ENCODE measurements around the gene EIF5B.

Gene EIF5B

DNA sequence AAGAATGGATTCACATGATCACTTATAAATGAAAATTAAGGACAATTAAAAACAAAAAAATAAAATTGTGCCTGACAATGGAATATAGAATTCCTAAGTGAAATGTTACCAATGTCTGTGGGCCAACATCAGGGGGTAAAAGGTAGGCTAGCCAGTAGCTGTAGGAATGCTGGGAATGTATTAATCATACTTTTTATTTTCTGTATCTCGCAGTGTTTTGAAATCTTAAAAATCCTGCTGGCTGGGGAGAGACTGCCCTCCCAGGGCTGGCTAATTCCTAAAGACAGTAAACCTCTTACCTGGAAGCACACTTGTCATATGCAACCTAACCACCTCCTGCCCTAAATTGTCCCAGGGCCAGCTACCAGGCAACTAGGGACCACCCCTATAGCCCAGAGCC lies 82.8 kb downstream of the EIF5B start:
- DNase-seq: no peak

- no peak for DNase-seq
Observed at GRCh38 chr2:99420751-99421299, 83.6 kb downstream of the EIF5B start.

DNA sequence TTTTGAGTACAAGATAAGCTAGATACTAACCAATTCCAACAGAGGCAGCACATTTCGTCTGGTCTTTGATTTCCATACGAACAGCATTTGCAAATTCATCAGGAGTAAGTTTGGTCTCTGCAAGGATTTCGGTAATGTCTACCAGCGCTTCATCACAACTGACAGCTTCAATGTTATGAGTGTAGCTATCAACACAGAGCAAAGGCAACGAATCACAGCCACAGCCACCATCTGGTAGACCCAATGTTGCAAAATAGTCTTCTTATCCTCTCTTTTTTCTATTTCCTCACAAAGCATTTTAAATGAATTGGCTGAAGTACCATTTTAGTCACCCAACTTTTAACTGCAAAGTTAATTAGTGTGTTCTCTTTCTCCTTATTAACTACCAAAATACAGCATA lies 84.3 kb downstream of the EIF5B start:
- DNase-seq: peak; percentile 75

DNA sequence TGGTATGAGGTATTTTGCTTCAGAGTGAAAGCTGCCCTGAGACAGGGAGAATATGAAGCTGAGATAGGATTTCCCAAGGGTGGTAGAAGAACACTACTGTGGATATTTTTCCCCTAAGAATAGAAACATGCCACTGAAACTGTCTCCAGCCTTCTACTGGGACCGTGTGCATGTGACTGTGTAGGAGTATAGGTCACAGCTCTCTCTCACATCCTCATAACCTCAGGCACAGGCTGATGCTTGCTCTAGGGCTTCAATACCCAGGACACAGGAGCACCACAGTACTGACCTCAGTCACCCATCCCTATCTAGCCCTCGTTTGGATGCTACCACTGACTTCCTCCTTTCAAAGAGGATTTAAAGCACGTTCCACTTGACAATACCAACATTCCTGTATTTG lies 85.4 kb downstream of the EIF5B start:
- peak; percentile 69 for DNase-seq

DNA sequence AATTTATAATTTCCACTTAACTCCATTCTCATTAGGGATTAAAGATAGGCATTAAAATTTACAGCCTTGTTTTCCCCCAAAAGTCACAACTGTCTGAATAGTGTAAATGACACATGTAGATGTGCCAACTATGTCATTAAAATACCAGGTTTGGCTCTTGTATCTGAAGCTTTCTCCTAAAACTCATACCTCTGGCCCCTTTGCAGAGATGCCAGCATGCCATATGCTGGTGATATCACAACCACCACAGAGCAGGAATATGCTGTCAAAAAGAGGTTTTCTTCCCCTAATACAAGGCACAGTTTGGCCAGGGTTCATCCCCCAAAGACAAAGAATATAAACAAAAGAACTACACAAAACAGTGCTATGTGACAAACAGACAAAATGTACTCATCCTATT lies 87.2 kb downstream of the EIF5B start:
- DNase-seq: no peak

GRCh38 chr2:99425022-99425421 lies 87.8 kb downstream of the EIF5B start:
- DNase-seq: no peak

DNA sequence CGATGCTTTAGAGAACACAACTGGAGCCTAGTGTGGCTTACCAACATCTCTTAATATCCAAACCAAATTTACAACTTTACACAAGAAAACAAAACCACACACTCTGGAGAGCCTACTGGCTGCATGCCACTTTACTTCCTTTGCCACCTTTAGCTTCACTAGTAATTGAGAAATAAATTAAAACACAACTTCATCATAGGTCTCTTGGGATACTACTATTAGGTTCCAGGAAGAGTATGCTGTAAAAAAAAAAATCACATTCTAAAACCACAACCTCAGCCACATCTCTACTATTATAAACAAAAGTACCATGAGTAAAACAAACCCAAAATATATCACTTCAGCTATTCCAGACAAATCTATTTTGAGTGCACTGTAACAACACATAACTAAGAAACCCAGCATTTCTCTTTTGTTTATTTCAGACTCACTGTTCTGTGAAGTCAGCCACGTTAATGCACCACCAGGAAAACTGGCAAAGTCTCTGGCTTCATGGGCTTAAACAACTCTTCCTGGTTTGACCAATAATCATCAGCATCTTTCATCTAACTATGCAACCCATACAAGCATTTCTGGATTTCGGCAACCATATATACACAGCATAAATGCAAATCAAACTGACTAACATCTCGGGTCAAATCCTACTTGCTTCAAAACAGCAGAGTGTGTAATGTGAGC lies 93.6 kb downstream of the EIF5B start:
- no peak for DNase-seq

GRCh38 chr2:99431587-99432275 lies 94.5 kb downstream of the EIF5B start:
- no peak for DNase-seq

DNA sequence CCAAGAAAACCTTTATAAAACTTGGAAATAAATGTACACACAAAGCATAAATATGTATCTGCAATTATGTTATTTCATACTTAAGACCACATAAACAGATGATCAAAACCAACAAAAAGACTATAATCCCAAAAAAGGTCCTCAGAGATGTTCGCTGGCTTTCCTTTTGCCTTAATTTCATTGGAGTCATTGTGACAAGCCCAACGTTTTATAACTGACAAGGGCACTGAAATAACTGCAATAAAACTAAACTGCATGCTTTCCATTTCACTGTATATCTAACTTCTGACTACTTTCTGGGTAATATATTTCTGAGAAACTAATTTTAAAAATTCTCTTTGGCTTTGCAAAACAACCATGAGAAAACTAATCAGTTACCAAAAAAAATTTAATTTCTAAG lies 96.2 kb downstream of the EIF5B start:
- no peak for DNase-seq

GRCh38 chr2:99436874-99437273 lies 99.7 kb downstream of the EIF5B start:
- DNase-seq: no peak

DNA sequence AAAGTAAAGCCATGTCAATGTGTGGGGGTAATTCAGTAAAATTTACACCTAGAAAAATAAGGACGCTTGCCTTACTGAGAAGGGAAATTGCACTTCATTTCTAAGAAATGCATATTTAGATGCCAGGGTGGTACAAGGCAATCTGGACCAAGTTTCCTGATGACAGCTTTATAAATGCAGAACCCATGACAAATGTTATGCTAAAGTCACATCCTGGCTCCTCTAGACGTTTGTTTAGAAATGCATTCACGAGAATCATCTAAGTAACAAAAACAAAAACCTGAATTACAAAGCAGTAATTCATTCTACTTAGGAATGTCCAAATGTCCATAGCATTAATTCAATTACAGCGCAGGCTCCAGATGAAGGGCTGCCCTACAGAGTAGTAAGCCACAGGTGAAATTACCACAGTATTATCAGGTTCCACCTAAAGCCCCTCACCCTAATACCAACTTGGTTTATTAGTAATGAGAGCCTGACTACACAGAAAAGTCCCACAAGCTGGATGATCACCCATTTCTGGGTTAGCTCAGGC lies 102.8 kb downstream of the EIF5B start:
- DNase-seq: no peak

- DNase-seq: peak; percentile 24
Observed at GRCh38 chr2:99442837-99443236, 105.6 kb downstream of the EIF5B start.

- no peak for DNase-seq
Observed at GRCh38 chr2:99444222-99444621, 107.0 kb downstream of the EIF5B start.

GRCh38 chr2:99445065-99445464 lies 107.9 kb downstream of the EIF5B start:
- DNase-seq: no peak

DNA sequence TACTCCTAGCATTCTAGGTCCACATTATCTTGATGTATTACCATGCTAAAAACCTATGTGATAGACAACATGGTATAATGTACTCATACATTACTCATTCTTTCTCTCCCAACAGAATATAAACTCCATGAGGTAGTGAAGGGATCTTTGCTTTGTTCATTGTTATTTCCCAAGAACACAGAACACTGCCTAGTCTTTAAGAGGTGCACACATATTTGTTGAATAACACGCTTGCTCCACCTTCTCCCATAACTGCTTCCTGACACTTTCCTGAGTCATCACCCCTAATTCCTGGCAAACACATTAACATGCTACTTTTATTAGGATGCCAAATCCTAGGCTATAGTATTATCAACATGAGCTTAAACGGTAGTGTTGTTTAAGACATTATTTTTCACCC lies 111.4 kb downstream of the EIF5B start:
- no peak for DNase-seq

GRCh38 chr2:99450199-99450598 lies 113.0 kb downstream of the EIF5B start:
- no peak for DNase-seq
